Testis (tissue), 3 donors: Measurements from ENCODE around the gene SMAD4. TPM values are rescaled to one million over a fixed set of nuclear protein-coding genes. Genes with fewer than 3 reads are reported as not detected.

Experiments used
- DNase-seq: peaks from one replicate; pipeline ENCODE4 v3.0.0-alpha.2; 2019
- H3K27ac ChIP-seq, 2 donors: fragments of 200-600 bp; sonication (generic); one replicate each; pipeline ENCODE4 v1.5.1; 2019
- H3K27me3 ChIP-seq: fragments of 200-600 bp; sonication (generic); one replicate; pipeline ENCODE4 v1.5.1; 2019
- H3K36me3 ChIP-seq: fragments of 200-600 bp; sonication (generic); one replicate; pipeline ENCODE4 v1.5.1; 2017; ENCODE audit warnings: low read depth; ENCODE audit errors: missing control alignments
- H3K4me1 ChIP-seq: fragments of 200-600 bp; sonication (generic); one replicate; pipeline ENCODE4 v1.5.1; 2019
- H3K4me3 ChIP-seq, 2 donors: fragments of 200-600 bp; sonication (generic); one replicate each; pipeline ENCODE4 v1.5.1; 2017 to 2019
- H3K9me3 ChIP-seq: fragments of 200-600 bp; sonication (generic); one replicate; pipeline ENCODE4 v1.5.1; 2017
- POLR2A ChIP-seq: fragments of 450-650 bp; IDR thresholded peaks from one replicate; pipeline ENCODE4 v1.6.1; 2017; ENCODE audit warnings: antibody characterized with exemption, mild to moderate bottlenecking, moderate library complexity
- WGBS, 2 donors: methylation state at CpG; one replicate each; pipeline ENCODE4 v1.1.5; 2018; 5-methylcytosine and 5-hydroxymethylcytosine counted together
- intact Hi-C: fragments of 100-400 bp; cut with DNase I; formaldehyde crosslinking; loops from one replicate; pipeline ENCODE4 v1.15.1; 2023; ENCODE audit warnings: low total_unique reads
- polyA plus RNA-seq: library from polyadenylated mRNA; stranded (reverse); fragments of 350-450 nt; fragmentation: Illumina TruSeq; extraction: RNeasy Lipid Tissue Mini Kit (QIAGEN cat#74804); gene quantifications from one replicate; pipeline ENCODE4 v1.2.3, GENCODE V29; 2014; ENCODE audit warnings: low read depth, low replicate concordance; ENCODE audit not compliant: insufficient read depth
- total RNA-seq, 2 donors: library from RNA; depleted of rRNA; stranded (reverse); fragments of >200 nt; gene quantifications; one replicate each; pipeline ENCODE4 v1.2.3, GENCODE V29; 2016
- TF ChIP-seq, protein P1 (sequence below), 3 experiments: fragments of 450-650 bp in 2 of 3; fragments of 200-600 bp in 1 of 3; sonication (generic) in 1 of 3; IDR thresholded peaks; one replicate each; pipeline ENCODE4 v1.5.1; 2016 to 2019; ENCODE audit warnings: antibody characterized with exemption in 3 of 3, mild to moderate bottlenecking in 2 of 3, moderate library complexity in 1 of 3

The SMAD4 gene
- total and polyA plus RNA-seq, 3 donors from 2014 or later, result 91.0 to 270 (median 198) TPM

- no peaks in the 10 kb centered on the region for H3K36me3 ChIP-seq
- intact Hi-C loops, result no loop called here
- H3K27me3 ChIP-seq, result no peaks in the 10 kb centered on the region
- no peak overlapping the region for H3K4me3 ChIP-seq
- no peak overlapping the region for H3K27ac ChIP-seq
- H3K4me1 ChIP-seq, result no peaks in the 10 kb centered on the region
- no peaks in the 10 kb centered on the region for H3K9me3 ChIP-seq
- DNase-seq, result no peak
- TF ChIP-seq POLR2A, result no peak
- TF ChIP-seq, protein P1, sequence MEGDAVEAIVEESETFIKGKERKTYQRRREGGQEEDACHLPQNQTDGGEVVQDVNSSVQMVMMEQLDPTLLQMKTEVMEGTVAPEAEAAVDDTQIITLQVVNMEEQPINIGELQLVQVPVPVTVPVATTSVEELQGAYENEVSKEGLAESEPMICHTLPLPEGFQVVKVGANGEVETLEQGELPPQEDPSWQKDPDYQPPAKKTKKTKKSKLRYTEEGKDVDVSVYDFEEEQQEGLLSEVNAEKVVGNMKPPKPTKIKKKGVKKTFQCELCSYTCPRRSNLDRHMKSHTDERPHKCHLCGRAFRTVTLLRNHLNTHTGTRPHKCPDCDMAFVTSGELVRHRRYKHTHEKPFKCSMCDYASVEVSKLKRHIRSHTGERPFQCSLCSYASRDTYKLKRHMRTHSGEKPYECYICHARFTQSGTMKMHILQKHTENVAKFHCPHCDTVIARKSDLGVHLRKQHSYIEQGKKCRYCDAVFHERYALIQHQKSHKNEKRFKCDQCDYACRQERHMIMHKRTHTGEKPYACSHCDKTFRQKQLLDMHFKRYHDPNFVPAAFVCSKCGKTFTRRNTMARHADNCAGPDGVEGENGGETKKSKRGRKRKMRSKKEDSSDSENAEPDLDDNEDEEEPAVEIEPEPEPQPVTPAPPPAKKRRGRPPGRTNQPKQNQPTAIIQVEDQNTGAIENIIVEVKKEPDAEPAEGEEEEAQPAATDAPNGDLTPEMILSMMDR (IDR thresholded peaks at IDR 0.05), result no peak
These were observed 19.8 kb upstream of the SMAD4 start for GRCh38 chr18:51010218-51010617.

- Histone ChIP-seq H3K36me3 (no peaks in the 10 kb centered on the region), H3K4me1 (no peaks in the 10 kb centered on the region), H3K4me3 (no peak overlapping the region), H3K27ac (no peak overlapping the region), H3K27me3 (no peaks in the 10 kb centered on the region), H3K9me3 (no peaks in the 10 kb centered on the region)
- TF ChIP-seq POLR2A, result no peak
- TF ChIP-seq, protein P1 (IDR thresholded peaks at IDR 0.05), result no peak
- 50 to 57% methylated on average over 3 of the region's 3 CpGs for WGBS, 2 donors
- intact Hi-C loops, result no loop called here
- no peak for DNase-seq
These were observed 18.3 kb upstream of the SMAD4 start for GRCh38 chr18:51011709-51012108.

DNA sequence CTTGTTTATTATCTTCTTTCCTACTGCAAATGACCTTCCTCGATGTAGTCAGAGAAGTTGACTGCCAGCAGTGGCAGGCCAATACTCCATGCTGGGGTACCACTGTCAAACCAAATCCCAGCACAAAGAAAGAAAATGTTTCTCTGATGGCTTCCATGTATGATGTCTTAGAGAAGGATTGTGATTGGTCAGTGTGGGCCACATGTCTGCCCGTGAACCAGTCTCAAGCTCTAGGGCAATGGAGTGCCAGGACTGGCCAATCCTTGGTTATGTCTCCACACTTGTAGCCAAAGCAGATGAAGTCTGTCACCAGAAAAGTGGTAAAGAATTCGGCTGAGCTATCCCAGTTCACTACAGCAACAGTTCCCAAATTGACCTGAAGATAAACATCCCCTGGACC, 17.6 kb upstream of the SMAD4 start:
- Histone ChIP-seq H3K36me3 (no peaks in the 10 kb centered on the region), H3K4me1 (no peaks in the 10 kb centered on the region), H3K27ac (no peak overlapping the region), H3K9me3 (no peaks in the 10 kb centered on the region), H3K4me3 (no peak overlapping the region), H3K27me3 (no peaks in the 10 kb centered on the region)
- TF ChIP-seq, protein P1 (IDR thresholded peaks at IDR 0.05), result no peak
- TF ChIP-seq POLR2A, result no peak
- intact Hi-C loops, result no loop called here
- WGBS, 2 donors, result 85 to 90% methylated on average over 3 of the region's 3 CpGs
- DNase-seq, result no peak

DNA sequence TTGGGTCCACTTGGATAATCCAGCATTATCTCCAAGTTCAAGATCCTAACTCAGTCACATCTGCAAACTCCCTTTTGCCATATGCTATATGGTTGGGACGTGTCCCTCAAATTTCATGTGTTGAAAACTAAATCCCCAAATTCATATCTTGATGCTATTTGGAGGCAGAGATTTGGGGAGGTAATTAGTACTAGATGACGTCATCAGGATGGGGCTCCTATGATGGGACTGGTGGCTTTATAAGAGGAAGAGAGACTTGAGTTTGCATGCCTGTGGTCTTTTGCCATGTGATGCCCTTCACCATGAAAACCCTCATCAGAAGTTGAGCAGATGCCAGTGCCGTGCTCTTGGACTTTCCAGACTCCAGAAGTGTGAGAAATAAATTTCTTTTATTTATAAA, 16.8 kb upstream of the SMAD4 start:
- 94 to 100% methylated on average over 3 of the region's 3 CpGs for WGBS, 2 donors

More for the DNA sequence above, 16.8 kb upstream of the SMAD4 start:
- Histone ChIP-seq H3K9me3 (no peaks in the 10 kb centered on the region), H3K36me3 (no peaks in the 10 kb centered on the region), H3K27ac (no peak overlapping the region), H3K27me3 (no peaks in the 10 kb centered on the region), H3K4me3 (no peak overlapping the region), H3K4me1 (no peaks in the 10 kb centered on the region)
- TF ChIP-seq, protein P1 (IDR thresholded peaks at IDR 0.05), result no peak
- TF ChIP-seq POLR2A, result no peak
- no peak for DNase-seq
- intact Hi-C loops, result no loop called here
